Caco-2 (cell line): Measurements from ENCODE around the gene MIA2. TPM values are rescaled to one million over a fixed set of nuclear protein-coding genes. Genes with fewer than 3 reads are reported as not detected.

ENCODE experiments used
- BruUV-seq: library from RNA; stranded (reverse); fragments of 400-500 nt; replicated peaks from 2 replicates; lab custom pipeline; 2021; lab: Mats Ljungman, UMichigan
- CTCF ChIA-PET: fragments of 300-600 bp; sonication (Branson Sonifier 250); formaldehyde crosslinking; loops from one replicate; lab custom pipeline; 2022; ENCODE audit warnings: antibody characterized with exemption; lab: Charles Lee
- POLR2A ChIA-PET: fragments of 300-600 bp; sonication (Branson Sonifier 250); formaldehyde crosslinking; loops from one replicate; lab custom pipeline; 2022; ENCODE audit warnings: antibody characterized with exemption; lab: Charles Lee
- DNase-seq, 2 experiments: peaks; one replicate each; pipeline versions ENCODE4 v3.0.0 to v3.0.0-alpha.2; 2020 to 2022
- H3K27me3 ChIP-seq: replicated peaks from 2 replicates; pipeline ENCODE4 v1.6.0; 2011; ENCODE audit warnings: low read length; ENCODE audit not compliant: control insufficient read depth, insufficient read depth
- H3K36me3 ChIP-seq: 2 replicates; pipeline ENCODE4 v1.5.1; 2011; ENCODE audit warnings: low read length; ENCODE audit not compliant: control insufficient read depth, insufficient read depth
- H3K4me1 ChIP-seq: fragments of 250-450 bp; sonication (Bioruptor Pico); 2 replicates; pipeline ENCODE4 v1.5.1; 2020; ENCODE audit warnings: mild to moderate bottlenecking
- H3K4me3 ChIP-seq: 2 replicates; pipeline ENCODE4 v1.5.1; 2011; ENCODE audit warnings: low read depth, mild to moderate bottlenecking, control low read depth, low read length
- H3K9me3 ChIP-seq: fragments of 250-450 bp; sonication (Bioruptor Pico); 2 replicates; pipeline ENCODE4 v1.5.1; 2020; ENCODE audit warnings: mild to moderate bottlenecking, moderate library complexity
- H3K27ac Mint-ChIP-seq: one replicate; pipeline ENCODE4 v1.8.0; 2022; ENCODE audit warnings: mixed read lengths; ENCODE audit not compliant: unreplicated experiment
- H3K27me3 Mint-ChIP-seq: one replicate; pipeline ENCODE4 v1.8.0; 2022; ENCODE audit warnings: mixed read lengths; ENCODE audit not compliant: insufficient read depth, unreplicated experiment
- H3K36me3 Mint-ChIP-seq: one replicate; pipeline ENCODE4 v1.8.0; 2022; ENCODE audit warnings: mild to moderate bottlenecking, mixed read lengths; ENCODE audit not compliant: insufficient read depth, unreplicated experiment
- H3K4me1 Mint-ChIP-seq: one replicate; pipeline ENCODE4 v1.8.0; 2022; ENCODE audit warnings: low read depth, mixed read lengths; ENCODE audit not compliant: unreplicated experiment
- H3K4me3 Mint-ChIP-seq: one replicate; pipeline ENCODE4 v1.8.0; 2022; ENCODE audit warnings: mild to moderate bottlenecking, moderate library complexity, mixed read lengths; ENCODE audit not compliant: unreplicated experiment
- H3K9me3 Mint-ChIP-seq: one replicate; pipeline ENCODE4 v1.8.0; 2022; ENCODE audit warnings: mixed read lengths; ENCODE audit not compliant: unreplicated experiment
- CTCF ChIP-seq, 2 experiments: fragments of 200-600 bp in 1 of 2; IDR thresholded peaks; 1 replicate in 1 of 2; 2 replicates in 1 of 2; pipeline versions ENCODE4 v1.5.1 to v1.8.0; 2011 to 2022; ENCODE audit warnings: antibody characterized with exemption in 1 of 2, control low read depth in 1 of 2, inconsistent platforms in 1 of 2, low read depth in 1 of 2, low read length in 1 of 2, mild to moderate bottlenecking in 1 of 2, moderate library complexity in 1 of 2; ENCODE audit not compliant: insufficient read depth in 1 of 2, severe bottlenecking in 1 of 2, unreplicated experiment in 1 of 2
- intact Hi-C: fragments of 100-400 bp; cut with micrococcal nuclease; formaldehyde crosslinking; loops from one replicate; pipeline ENCODE4 v1.10.0; 2022; ENCODE audit not compliant: unreplicated experiment
- total RNA-seq: library from RNA; stranded (reverse); gene quantifications from 2 replicates; pipeline ENCODE4 v1.2.3, GENCODE V29; 2022

MIA2 gene
- total RNA-seq, 1 experiment from 2014 or later: 71.5 TPM

- CTCF ChIA-PET: no interaction called here
- Mint-ChIP-seq H3K36me3 (peaks cover 6% of the 10 kb centered on the region), H3K27me3 (no peaks in the 10 kb centered on the region), H3K9me3 (no peaks in the 10 kb centered on the region), H3K27ac (no peak overlapping the region), H3K4me3 (no peak overlapping the region), H3K4me1 (peaks cover 11% of the 10 kb centered on the region)
- H3K27me3 ChIP-seq: no peaks in the 10 kb centered on the region
- POLR2A ChIA-PET: no interaction called here
- no peaks in the 10 kb centered on the region for H3K4me1 ChIP-seq
- no peak for TF ChIP-seq CTCF (IDR thresholded peaks at IDR 0.05; ENCODE audit: insufficient read depth in 1 of 2, low read depth in 1 of 2, low read length in 1 of 2, severe bottlenecking in 1 of 2, unreplicated experiment in 1 of 2)
- no peaks in the 10 kb centered on the region for H3K36me3 ChIP-seq
- H3K4me3 ChIP-seq: no peak overlapping the region
- DNase-seq: no peak
- intact Hi-C loops: no loop called here
- H3K9me3 ChIP-seq: no peaks in the 10 kb centered on the region
- BruUV-seq: no TSS peak
Measured at GRCh38 chr14:39364509-39364908, 130.8 kb downstream of the MIA2 start.

GRCh38 chr14:39365354-39365753 lies 131.6 kb downstream of the MIA2 start:
- H3K4me1 Mint-ChIP-seq: peaks cover 11% of the 10 kb centered on the region
- ChIA-PET CTCF (no interaction called here), POLR2A (no interaction called here)
- H3K27ac Mint-ChIP-seq: no peak overlapping the region
- Histone ChIP-seq H3K27me3 (no peaks in the 10 kb centered on the region), H3K4me1 (no peaks in the 10 kb centered on the region), H3K9me3 (no peaks in the 10 kb centered on the region), H3K4me3 (no peak overlapping the region), H3K36me3 (no peaks in the 10 kb centered on the region)
- no peak for TF ChIP-seq CTCF (IDR thresholded peaks at IDR 0.05; ENCODE audit: insufficient read depth in 1 of 2, low read depth in 1 of 2, low read length in 1 of 2, severe bottlenecking in 1 of 2, unreplicated experiment in 1 of 2)
- no peak overlapping the region for H3K4me3 Mint-ChIP-seq
- BruUV-seq: no TSS peak
- intact Hi-C loops: loop anchor here (5.0 kb wide), 1 partner anchor 193 kb away; the partner anchor contains the start of gene TRAPPC6B
- no peak for DNase-seq
- no peaks in the 10 kb centered on the region for H3K27me3 Mint-ChIP-seq
- peaks cover 6% of the 10 kb centered on the region for H3K36me3 Mint-ChIP-seq
- H3K9me3 Mint-ChIP-seq: no peaks in the 10 kb centered on the region

GRCh38 chr14:39366460-39367386 lies 133.0 kb downstream of the MIA2 start:
- POLR2A ChIA-PET: no interaction called here
- CTCF ChIA-PET: interaction anchor here (1.0 kb wide), 1 partner anchor 135 kb away, joined by 3 read pairs; no protein-coding TSS in a partner anchor
- Mint-ChIP-seq H3K4me1 (peaks cover 11% of the 10 kb centered on the region), H3K9me3 (no peaks in the 10 kb centered on the region), H3K27me3 (no peaks in the 10 kb centered on the region), H3K4me3 (no peak overlapping the region), H3K36me3 (peaks cover 6% of the 10 kb centered on the region), H3K27ac (no peak overlapping the region)
- Histone ChIP-seq H3K4me1 (no peaks in the 10 kb centered on the region), H3K4me3 (no peak overlapping the region), H3K9me3 (no peaks in the 10 kb centered on the region), H3K36me3 (no peaks in the 10 kb centered on the region), H3K27me3 (no peaks in the 10 kb centered on the region)
- no TSS peak for BruUV-seq
- DNase-seq: no peak
- intact Hi-C loops: loop anchor here (5.0 kb wide), 1 partner anchor 194 kb away; the partner anchor contains the start of gene TRAPPC6B
- TF ChIP-seq CTCF (IDR thresholded peaks at IDR 0.05; ENCODE audit: insufficient read depth in 1 of 2, low read depth in 1 of 2, low read length in 1 of 2, severe bottlenecking in 1 of 2, unreplicated experiment in 1 of 2): no peak
